ENCODE results near the gene NDC80.

- TF ChIP-seq SUZ12 (IDR thresholded peaks at IDR 0.05), result no peak
- no peak for TF ChIP-seq BHLHE40 (IDR thresholded peaks at IDR 0.05; ENCODE audit: borderline replicate concordance)
- TF ChIP-seq FOXM1 (IDR thresholded peaks at IDR 0.05; ENCODE audit: borderline replicate concordance), result no peak
- no peak for TF ChIP-seq PKNOX1 (IDR thresholded peaks at IDR 0.05)
- no peak for TF ChIP-seq ELF4 (IDR thresholded peaks at IDR 0.05)
Measured at GRCh38 chr18:2534906-2535305, 36.5 kb upstream of the NDC80 start.

Data from HEK293T (cell line).